Vagina (tissue), 2 donors: Measurements from ENCODE around the gene CYYR1. TPM values are rescaled to one million over a fixed set of nuclear protein-coding genes. Genes with fewer than 3 reads are reported as not detected.

Source experiments
- DNase-seq, 2 donors: peaks; one replicate each; pipeline ENCODE4 v3.0.0-alpha.2; 2017; ENCODE audit errors: extremely low spot score in 2 of 2
- H3K27ac ChIP-seq: fragments of 200-600 bp; sonication (generic); one replicate; pipeline ENCODE4 v1.5.1; 2019
- H3K27me3 ChIP-seq: fragments of 200-600 bp; sonication (generic); one replicate; pipeline ENCODE4 v1.5.1; 2019
- H3K36me3 ChIP-seq, 2 donors: fragments of 200-600 bp; sonication (generic); one replicate each; pipeline ENCODE4 v1.5.1; 2017 to 2019
- H3K4me1 ChIP-seq: fragments of 200-600 bp; sonication (generic); one replicate; pipeline ENCODE4 v1.5.1; 2019
- H3K4me3 ChIP-seq, 2 donors: fragments of 200-600 bp; sonication (generic); 1 replicate in 1 of 2; 2 replicates in 1 of 2; pipeline ENCODE4 v1.5.1; 2016 to 2019
- H3K9me3 ChIP-seq: fragments of 200-600 bp; sonication (generic); one replicate; pipeline ENCODE4 v1.5.1; 2019
- CTCF ChIP-seq, 3 experiments: fragments of 450-650 bp in 2 of 3; fragments of 200-600 bp in 1 of 3; sonication (generic) in 1 of 3; IDR thresholded peaks; one replicate each; pipeline ENCODE4 v1.5.1; 2017 to 2019; ENCODE audit warnings: antibody characterized with exemption in 3 of 3, mild to moderate bottlenecking in 2 of 3, moderate library complexity in 2 of 3
- POLR2A ChIP-seq, 2 donors: fragments of 450-650 bp; IDR thresholded peaks; one replicate each; pipeline ENCODE4 v1.6.1; 2017; ENCODE audit warnings: antibody characterized with exemption in 2 of 2, mild to moderate bottlenecking in 2 of 2, moderate library complexity in 2 of 2
- POLR2AphosphoS5 ChIP-seq, 2 donors: sonication (generic); formaldehyde crosslinking; IDR thresholded peaks; one replicate each; pipeline ENCODE4 v1.9.0; 2017; ENCODE audit warnings: antibody characterized with exemption in 2 of 2, mild to moderate bottlenecking in 2 of 2, low read depth in 1 of 2; ENCODE audit not compliant: insufficient read depth in 1 of 2
- intact Hi-C: fragments of 100-400 bp; cut with DNase I; formaldehyde crosslinking; loops from one replicate; pipeline ENCODE4 v1.15.1; 2023
- total RNA-seq: library from RNA; depleted of rRNA; stranded (reverse); fragments of >200 nt; gene quantifications from one replicate; pipeline ENCODE4 v1.2.3, GENCODE V29; 2016

Gene CYYR1
- total RNA-seq, 1 donor from 2014 or later: 12.3 TPM

DNA sequence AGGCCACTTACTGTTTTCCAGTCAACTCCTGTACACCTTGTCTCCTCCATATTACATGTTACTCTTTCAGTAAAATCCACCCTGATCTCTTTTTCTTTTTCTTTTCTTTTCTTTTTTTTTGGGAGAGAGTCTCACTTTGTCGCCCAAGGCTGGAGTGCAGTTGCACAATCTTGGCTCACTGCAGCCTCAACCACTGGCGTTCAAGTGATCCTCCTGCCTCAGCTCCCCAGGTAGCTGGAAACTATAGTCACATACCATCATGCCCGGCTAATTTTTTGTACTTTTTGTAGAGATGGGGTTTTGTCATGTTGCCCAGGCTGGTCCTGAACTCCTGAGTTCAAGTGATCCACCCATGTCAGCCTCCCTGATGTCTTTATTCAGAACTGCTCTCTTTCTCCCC lies 57.8 kb downstream of the CYYR1 start:
- H3K27me3 ChIP-seq: no peaks in the 10 kb centered on the region
- no peak for DNase-seq
- H3K9me3 ChIP-seq: no peaks in the 10 kb centered on the region
- TF ChIP-seq CTCF (IDR thresholded peaks at IDR 0.05): no peak
- no peak for TF ChIP-seq POLR2A (IDR thresholded peaks at IDR 0.05)
- no peak for TF ChIP-seq POLR2AphosphoS5 (IDR thresholded peaks at IDR 0.05; ENCODE audit: insufficient read depth in 1 of 2, low read depth in 1 of 2)
- H3K36me3 ChIP-seq: no peaks in the 10 kb centered on the region
- no peak overlapping the region for H3K27ac ChIP-seq
- H3K4me3 ChIP-seq: no peak overlapping the region
- intact Hi-C loops: loop anchor here (10.0 kb wide), 1 partner anchor 640 kb away; no protein-coding TSS in a partner anchor
- no peaks in the 10 kb centered on the region for H3K4me1 ChIP-seq

DNA sequence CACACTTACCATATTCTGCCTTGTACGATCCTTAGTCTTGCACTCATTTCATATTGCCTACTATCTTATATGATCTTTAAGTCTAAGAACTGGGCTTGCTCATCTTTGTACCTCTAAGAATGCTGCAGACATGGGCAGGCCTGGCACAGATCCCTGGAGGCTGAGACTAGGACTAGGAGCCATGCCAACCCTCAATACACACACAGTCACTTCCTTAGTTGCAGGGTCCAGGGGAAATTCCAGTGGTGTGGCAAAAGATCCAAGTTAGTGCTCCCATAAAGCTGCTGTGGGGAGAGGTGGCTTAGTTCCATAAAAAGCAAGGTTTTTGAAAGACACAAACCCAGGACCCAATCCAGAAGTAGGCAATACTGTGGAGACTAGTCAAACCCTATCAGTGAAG lies 59.9 kb downstream of the CYYR1 start:
- Histone ChIP-seq H3K9me3 (no peaks in the 10 kb centered on the region), H3K4me3 (no peak overlapping the region), H3K27ac (no peak overlapping the region), H3K27me3 (no peaks in the 10 kb centered on the region), H3K36me3 (no peaks in the 10 kb centered on the region), H3K4me1 (no peaks in the 10 kb centered on the region)
- DNase-seq: no peak
- intact Hi-C loops: loop anchor here (10.0 kb wide), 1 partner anchor 638 kb away; no protein-coding TSS in a partner anchor
- TF ChIP-seq CTCF (IDR thresholded peaks at IDR 0.05) (no peak), POLR2A (IDR thresholded peaks at IDR 0.05) (no peak), POLR2AphosphoS5 (IDR thresholded peaks at IDR 0.05; ENCODE audit: insufficient read depth in 1 of 2, low read depth in 1 of 2) (no peak)

DNA sequence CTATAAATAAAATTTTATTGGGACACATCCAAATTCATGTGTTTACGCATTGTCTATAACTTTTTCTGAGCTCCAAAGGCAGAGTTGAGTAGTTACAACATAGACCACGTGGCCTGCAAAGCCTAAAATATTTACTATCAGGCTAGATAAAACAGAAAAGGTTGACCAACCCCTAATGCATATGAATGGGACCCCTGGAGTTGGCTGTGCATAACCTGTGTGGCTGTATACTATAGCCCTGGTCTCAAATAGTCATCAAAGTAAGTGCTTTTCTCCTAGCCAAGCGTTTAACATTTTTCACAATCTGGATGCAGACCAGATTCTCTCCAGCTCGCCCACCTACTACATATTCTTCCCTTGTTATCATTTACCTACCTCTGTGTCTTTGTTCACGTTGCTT lies 60.4 kb downstream of the CYYR1 start:
- H3K4me3 ChIP-seq: no peak overlapping the region
- H3K4me1 ChIP-seq: no peaks in the 10 kb centered on the region
- DNase-seq: no peak

GRCh38 chr21:26508903-26509302 lies 64.2 kb downstream of the CYYR1 start:
- no peaks in the 10 kb centered on the region for H3K9me3 ChIP-seq
- H3K27me3 ChIP-seq: no peaks in the 10 kb centered on the region
- no peaks in the 10 kb centered on the region for H3K36me3 ChIP-seq
- H3K27ac ChIP-seq: no peak overlapping the region
- H3K4me3 ChIP-seq: no peak overlapping the region
- no peak for DNase-seq
- no peak for TF ChIP-seq CTCF (IDR thresholded peaks at IDR 0.05)
- no peak for TF ChIP-seq POLR2A (IDR thresholded peaks at IDR 0.05)
- TF ChIP-seq POLR2AphosphoS5 (IDR thresholded peaks at IDR 0.05; ENCODE audit: insufficient read depth in 1 of 2, low read depth in 1 of 2): no peak
- H3K4me1 ChIP-seq: no peaks in the 10 kb centered on the region
- intact Hi-C loops: no loop called here

More for the DNA sequence above, 60.4 kb downstream of the CYYR1 start:
- H3K27ac ChIP-seq: no peak overlapping the region
- intact Hi-C loops: loop anchor here (10.0 kb wide), 1 partner anchor 638 kb away; no protein-coding TSS in a partner anchor
- H3K36me3 ChIP-seq: no peaks in the 10 kb centered on the region
- no peaks in the 10 kb centered on the region for H3K27me3 ChIP-seq
- TF ChIP-seq CTCF (IDR thresholded peaks at IDR 0.05) (no peak), POLR2AphosphoS5 (IDR thresholded peaks at IDR 0.05; ENCODE audit: insufficient read depth in 1 of 2, low read depth in 1 of 2) (no peak), POLR2A (IDR thresholded peaks at IDR 0.05) (no peak)
- no peaks in the 10 kb centered on the region for H3K9me3 ChIP-seq

GRCh38 chr21:26506956-26507355 lies 66.1 kb downstream of the CYYR1 start:
- TF ChIP-seq POLR2AphosphoS5 (IDR thresholded peaks at IDR 0.05; ENCODE audit: insufficient read depth in 1 of 2, low read depth in 1 of 2) (no peak), CTCF (IDR thresholded peaks at IDR 0.05) (no peak), POLR2A (IDR thresholded peaks at IDR 0.05) (no peak)
- no peaks in the 10 kb centered on the region for H3K4me1 ChIP-seq
- no peaks in the 10 kb centered on the region for H3K9me3 ChIP-seq
- intact Hi-C loops: no loop called here
- H3K36me3 ChIP-seq: no peaks in the 10 kb centered on the region
- H3K27ac ChIP-seq: no peak overlapping the region
- no peak overlapping the region for H3K4me3 ChIP-seq
- no peaks in the 10 kb centered on the region for H3K27me3 ChIP-seq
- no peak for DNase-seq
